H1 (cell line): ENCODE measurements around the gene JAKMIP1. TPM values are rescaled to one million over a fixed set of nuclear protein-coding genes. Genes with fewer than 3 reads are reported as not detected.

Experiments used
- CTCF ChIA-PET: fragments of 300-600 bp; sonication (Branson Sonifier 250); formaldehyde crosslinking; loops from one replicate; lab custom pipeline; 2021; ENCODE audit not compliant: partially characterized antibody; lab: Charles Lee
- POLR2A ChIA-PET: fragments of 300-600 bp; sonication (Branson Sonifier 250); formaldehyde crosslinking; loops from one replicate; lab custom pipeline; 2021; ENCODE audit warnings: inconsistent platforms; ENCODE audit not compliant: partially characterized antibody; lab: Charles Lee
- DNase-seq, 2 experiments: peaks; one replicate each; pipeline versions ENCODE4 v3.0.0 to v3.0.0-alpha.2; 2010 to 2022; ENCODE audit warnings: low spot score in 2 of 2, low read depth in 1 of 2, mixed read lengths in 1 of 2
- FAIRE-seq: peaks from 2 replicates; lab custom pipeline; 2011; peaks lifted over from hg19 to GRCh38; lab: Jason Lieb, UNC
- H2AFZ ChIP-seq: 2 replicates; pipeline ENCODE4 v1.8.1; 2012; ENCODE audit warnings: low read length, inconsistent platforms
- H2AK5ac ChIP-seq: 2 replicates; pipeline ENCODE4 v1.6.1; 2013; ENCODE audit warnings: low read depth, low read length
- H2BK120ac ChIP-seq: replicated peaks from 2 replicates; pipeline ENCODE3; 2013; ENCODE audit warnings: low read depth, low read length, inconsistent platforms
- H2BK12ac ChIP-seq: 2 replicates; pipeline ENCODE4 v1.6.1; 2013; ENCODE audit warnings: low read depth, low read length
- H2BK15ac ChIP-seq: 2 replicates; pipeline ENCODE4 v1.6.1; 2013; ENCODE audit warnings: low read length
- H2BK20ac ChIP-seq: 2 replicates; pipeline ENCODE4 v1.6.1; 2013; ENCODE audit warnings: low read length
- H2BK5ac ChIP-seq: 2 replicates; pipeline ENCODE4 v1.6.1; 2013; ENCODE audit warnings: low read depth, low read length
- H3K14ac ChIP-seq: 2 replicates; pipeline ENCODE4 v1.6.1; 2013; ENCODE audit warnings: inconsistent platforms; ENCODE audit not compliant: insufficient read length
- H3K18ac ChIP-seq: 2 replicates; pipeline ENCODE4 v1.6.1; 2013; ENCODE audit warnings: low read length; ENCODE audit errors: extremely low read depth
- H3K23ac ChIP-seq: 2 replicates; pipeline ENCODE4 v1.6.1; 2013; ENCODE audit warnings: inconsistent platforms; ENCODE audit not compliant: insufficient read length
- H3K23me2 ChIP-seq: 2 replicates; pipeline ENCODE4 v1.6.1; 2013; ENCODE audit warnings: low read depth, low read length
- H3K27ac ChIP-seq: 2 replicates; pipeline ENCODE4 v1.6.1; 2011; ENCODE audit warnings: low read depth, low read length, inconsistent platforms
- H3K27me3 ChIP-seq, 4 experiments: replicated peaks in 1 of 4; 1 replicate in 1 of 4; 2 replicates in 3 of 4; pipeline versions ENCODE4 v1.6.1 to v1.8.1; 2011 to 2013; ENCODE audit warnings: low read length in 3 of 4, mild to moderate bottlenecking in 3 of 4, inconsistent platforms in 2 of 4, mixed read lengths in 2 of 4, moderate library complexity in 1 of 4; ENCODE audit not compliant: control insufficient read depth in 3 of 4, insufficient read depth in 3 of 4; ENCODE audit errors: extremely low read depth in 1 of 4
- H3K36me3 ChIP-seq, 4 experiments: 2 replicates each; pipeline versions ENCODE4 v1.6.1 to v1.8.1; 2011 to 2013; ENCODE audit warnings: mild to moderate bottlenecking in 4 of 4, low read length in 3 of 4, moderate library complexity in 2 of 4, control low read depth in 1 of 4, inconsistent platforms in 1 of 4; ENCODE audit not compliant: insufficient read depth in 4 of 4, control insufficient read depth in 2 of 4
- H3K4ac ChIP-seq: replicated peaks from 2 replicates; pipeline ENCODE3; 2013; ENCODE audit warnings: low read length, low read depth, mixed read lengths, inconsistent platforms; ENCODE audit not compliant: insufficient read length
- H3K4me1 ChIP-seq, 4 experiments: replicated peaks in 1 of 4; 1 replicate in 1 of 4; 2 replicates in 3 of 4; pipeline versions ENCODE4 v1.6.1 to v1.8.1; 2011 to 2013; ENCODE audit warnings: low read length in 3 of 4, inconsistent platforms in 2 of 4, mixed read lengths in 1 of 4; ENCODE audit not compliant: insufficient read depth in 4 of 4, control insufficient read depth in 3 of 4
- H3K4me2 ChIP-seq, 2 experiments: 2 replicates each; pipeline versions ENCODE4 v1.6.1 to v1.8.1; 2011 to 2013; ENCODE audit warnings: low read depth in 2 of 2, low read length in 2 of 2, control low read depth in 1 of 2, inconsistent platforms in 1 of 2, mild to moderate bottlenecking in 1 of 2; ENCODE audit not compliant: insufficient read depth in 1 of 2
- H3K4me3 ChIP-seq, 4 experiments: fragments of 200-600, 300-600 bp in 1 of 4; sonication (generic), shearing (Covaris generic), sonication (Bioruptor Twin) in 1 of 4; 2 replicates each; pipeline versions ENCODE4 v1.5.1 to v1.8.1; 2011 to 2016; ENCODE audit warnings: low read length in 4 of 4, low read depth in 3 of 4, control low read depth in 2 of 4, inconsistent platforms in 2 of 4, mild to moderate bottlenecking in 2 of 4, mixed read lengths in 1 of 4, moderate library complexity in 1 of 4; ENCODE audit not compliant: insufficient read depth in 2 of 4; ENCODE audit errors: extremely low read depth in 1 of 4
- H3K56ac ChIP-seq: replicated peaks from 2 replicates; pipeline ENCODE3; 2013; ENCODE audit warnings: low read depth, mild to moderate bottlenecking, mixed read lengths, low read length, inconsistent platforms; ENCODE audit not compliant: insufficient read length
- H3K79me1 ChIP-seq: 2 replicates; pipeline ENCODE4 v1.6.1; 2013; ENCODE audit warnings: low read depth, low read length, control low read depth
- H3K79me2 ChIP-seq, 2 experiments: 2 replicates each; pipeline versions ENCODE4 v1.6.1 to v1.8.1; 2012 to 2013; ENCODE audit warnings: low read length in 2 of 2, mild to moderate bottlenecking in 2 of 2, inconsistent platforms in 1 of 2; ENCODE audit not compliant: insufficient read depth in 2 of 2, control insufficient read depth in 1 of 2
- H3K9ac ChIP-seq, 4 experiments: replicated peaks in 1 of 4; 1 replicate in 1 of 4; 2 replicates in 3 of 4; pipeline versions ENCODE4 v1.6.1 to v1.8.1; 2011 to 2013; ENCODE audit warnings: low read depth in 3 of 4, low read length in 3 of 4, control low read depth in 2 of 4, mild to moderate bottlenecking in 2 of 4, moderate library complexity in 2 of 4, inconsistent platforms in 1 of 4; ENCODE audit errors: extremely low read depth in 1 of 4
- H3K9me3 ChIP-seq, 2 experiments: 2 replicates each; pipeline versions ENCODE4 v1.6.1 to v1.8.1; 2012 to 2013; ENCODE audit warnings: mild to moderate bottlenecking in 2 of 2, moderate library complexity in 2 of 2, control low read depth in 1 of 2, inconsistent platforms in 1 of 2, low read depth in 1 of 2, low read length in 1 of 2, mixed read lengths in 1 of 2; ENCODE audit not compliant: insufficient read depth in 2 of 2
- H4K20me1 ChIP-seq, 2 experiments: replicated peaks in 1 of 2; 2 replicates each; pipeline versions ENCODE3 to v1.8.1; 2011 to 2013; ENCODE audit warnings: inconsistent platforms in 2 of 2, low read length in 2 of 2, mild to moderate bottlenecking in 1 of 2; ENCODE audit not compliant: insufficient read depth in 2 of 2, control insufficient read depth in 1 of 2
- H4K5ac ChIP-seq: 2 replicates; pipeline ENCODE4 v1.6.1; 2013; ENCODE audit warnings: low read length, low read depth, mixed read lengths, inconsistent platforms; ENCODE audit not compliant: insufficient read length
- H4K8ac ChIP-seq: 2 replicates; pipeline ENCODE4 v1.8.0; 2013; ENCODE audit warnings: mild to moderate bottlenecking, moderate library complexity, low read length, inconsistent platforms; ENCODE audit not compliant: insufficient read depth; ENCODE audit errors: extremely low read depth
- H4K91ac ChIP-seq: replicated peaks from 2 replicates; pipeline ENCODE3; 2013; ENCODE audit warnings: low read length, mixed read lengths, inconsistent platforms; ENCODE audit not compliant: insufficient read length
- ATF3 ChIP-seq: IDR thresholded peaks from 2 replicates; pipeline ENCODE4 v1.6.1; 2011; ENCODE audit warnings: low read depth, mild to moderate bottlenecking, low read length; ENCODE audit not compliant: insufficient read depth
- BCL11A ChIP-seq, 2 experiments: IDR thresholded peaks; one replicate each; pipeline ENCODE4 v1.6.1; 2011; ENCODE audit warnings: low read depth in 2 of 2, low read length in 2 of 2, mild to moderate bottlenecking in 2 of 2
- E2F6 ChIP-seq: IDR thresholded peaks from 2 replicates; pipeline ENCODE4 v1.6.1; 2012; ENCODE audit warnings: inconsistent platforms
- TEAD4 ChIP-seq: IDR thresholded peaks from 2 replicates; pipeline ENCODE4 v1.6.1; 2012; ENCODE audit warnings: low read depth, low read length, inconsistent platforms, mixed read lengths
- YY1 ChIP-seq: IDR thresholded peaks from 2 replicates; pipeline ENCODE4 v1.6.1; 2011; ENCODE audit warnings: low read depth, mild to moderate bottlenecking, low read length
- WGBS, 2 experiments: shearing (Covaris generic) in 1 of 2; methylation state at CpG; one replicate each; pipeline versions ENCODE4 v1.1.6 to v1.1.7; 2013 to 2015; ENCODE audit warnings: low lambda C conversion rate in 2 of 2, mixed read lengths in 2 of 2, inconsistent platforms in 1 of 2, low coverage in 1 of 2, missing lambda C conversion rate in 1 of 2; ENCODE audit not compliant: insufficient replicate concordance in 2 of 2, insufficient coverage in 1 of 2, insufficient read length in 1 of 2; ENCODE audit errors: extremely low coverage in 1 of 2, missing lambda C conversion rate in 1 of 2; 5-methylcytosine and 5-hydroxymethylcytosine counted together
- polyA plus RNA-seq, 7 experiments: library from polyadenylated mRNA; depleted of rRNA in 3 of 7; stranded (reverse) in 5 of 7; unstranded in 2 of 7; fragments of >200 nt in 5 of 7; fragments of 200-250 nt in 2 of 7; gene quantifications; 1 replicate in 5 of 7; 2 replicates in 1 of 7; 4 replicates in 1 of 7; pipeline versions ENCODE4 v1.2.1 to v1.2.3, GENCODE V29; 2011 to 2013; ENCODE audit warnings: missing spikeins in 2 of 7, mixed read lengths in 2 of 7
- total RNA-seq: library from RNA; stranded (reverse); fragmentation: NEBNext Ultra II Directional; extraction: Animal tissue kit (Norgen Biotek cat#: 25700); gene quantifications from 2 replicates; pipeline ENCODE4 v1.2.1, GENCODE V29; 2021

Gene JAKMIP1
- total and polyA plus RNA-seq, 2 of the 8 experiments (the other 6 are each of a cell fraction or from before 2014, with no cell fraction given): 2.5 to 4.4 TPM

- Histone ChIP-seq H3K9me3 (peaks cover 0 to 5% of the 10 kb centered on the region in 2 experiments; a peak in 1 of 4 replicates), H2BK5ac (no peak overlapping the region), H3K4me3 (no peak overlapping the region), H4K20me1 (no peaks in the 10 kb centered on the region), H3K18ac (no peak overlapping the region), H3K79me2 (no peaks in the 10 kb centered on the region), H3K23ac (no peak overlapping the region), H3K36me3 (peaks cover 0 to 3% (median 0%) of the 10 kb centered on the region in 4 experiments; a peak in 1 of 8 replicates), H2BK15ac (no peak overlapping the region), H3K14ac (no peak overlapping the region), H3K4me1 (peaks cover 5 to 20% (median 11%) of the 10 kb centered on the region in 4 experiments), H2BK20ac (no peak overlapping the region), H3K79me1 (no peaks in the 10 kb centered on the region), H4K8ac (no peak overlapping the region; the same call in 1 of the 2 replicates), H3K23me2 (no peaks in the 10 kb centered on the region), H3K27ac (no peak overlapping the region), H3K56ac (no peak overlapping the region), H2BK120ac (no peak overlapping the region), H3K9ac (no peak overlapping the region), H4K91ac (no peak overlapping the region), H3K4me2 (no peak overlapping the region), H2AK5ac (no peak overlapping the region), H2BK12ac (no peak overlapping the region), H3K27me3 (no peaks in the 10 kb centered on the region; a peak in 1 of 7 replicates), H4K5ac (no peak overlapping the region), H2AFZ (no peak overlapping the region), H3K4ac (no peak overlapping the region)
- no peak for FAIRE-seq
- CTCF ChIA-PET: interaction anchor here (0.6 to 0.8 kb wide), 2 partner anchors 15 to 30 kb away, joined by 3 read pairs; no protein-coding TSS in a partner anchor
- POLR2A ChIA-PET: no interaction called here
- 78% methylated on average over 4 of the region's 4 CpGs; no CpG with 5 or more reads in 1 of the 2 experiments for WGBS, 2 experiments
- DNase-seq: peak in 1 of 2 experiments; percentile 41
- no peak for TF ChIP-seq TEAD4
- no peak for TF ChIP-seq BCL11A (IDR thresholded peaks at IDR 0.05; ENCODE audit: low read depth in 2 of 2, low read length in 2 of 2)
- no peak for TF ChIP-seq YY1
- TF ChIP-seq E2F6: no peak
- TF ChIP-seq ATF3: no peak
These were observed 92.5 kb downstream of the JAKMIP1 start for GRCh38 chr4:6107886-6108285.
